RWPE2 (cell line): ENCODE data around the gene INCA1.

Experiments used
- ATAC-seq: fragments of 200-7000 bp; cut with Tn5 transposase; 3 replicates; pipeline ENCODE4 v1.9.1; 2021; ENCODE audit warnings: low read depth
- DNase-seq: peaks from one replicate; pipeline ENCODE4 v3.0.0-alpha.2; 2020; ENCODE audit warnings: low spot score
- H3K27ac ChIP-seq: fragments of 450-650 bp; 2 replicates; pipeline ENCODE4 v1.5.1; 2017; ENCODE audit warnings: mild to moderate bottlenecking; ENCODE audit not compliant: poor library complexity, severe bottlenecking
- H3K27me3 ChIP-seq: fragments of 250-450 bp; sonication (Bioruptor Pico); 2 replicates; pipeline ENCODE4 v1.5.1; 2021; ENCODE audit warnings: mild to moderate bottlenecking, moderate library complexity; ENCODE audit not compliant: insufficient read depth, poor library complexity, severe bottlenecking
- H3K36me3 ChIP-seq: fragments of 250-450 bp; sonication (Bioruptor Pico); 2 replicates; pipeline ENCODE4 v1.5.1; 2020; ENCODE audit warnings: low read depth, mild to moderate bottlenecking, moderate library complexity
- H3K4me1 ChIP-seq: fragments of 250-450 bp; sonication (Bioruptor Pico); 2 replicates; pipeline ENCODE4 v1.5.1; 2021; ENCODE audit warnings: mild to moderate bottlenecking, moderate library complexity; ENCODE audit not compliant: insufficient read depth, poor library complexity, severe bottlenecking
- H3K4me3 ChIP-seq: fragments of 250-450 bp; sonication (Bioruptor Pico); 2 replicates; pipeline ENCODE4 v1.5.1; 2021; ENCODE audit warnings: mild to moderate bottlenecking, moderate library complexity; ENCODE audit not compliant: severe bottlenecking
- H3K9me3 ChIP-seq: fragments of 250-450 bp; sonication (Bioruptor Pico); 2 replicates; pipeline ENCODE4 v1.5.1; 2021; ENCODE audit warnings: mild to moderate bottlenecking, moderate library complexity; ENCODE audit not compliant: severe bottlenecking
- TF ChIP-seq, protein P1 (sequence below): fragments of 450-650 bp; IDR thresholded peaks from one replicate; pipeline ENCODE4 v1.5.1; 2017; ENCODE audit warnings: mild to moderate bottlenecking, moderate library complexity; ENCODE audit not compliant: poor library complexity, severe bottlenecking

INCA1 gene

DNA sequence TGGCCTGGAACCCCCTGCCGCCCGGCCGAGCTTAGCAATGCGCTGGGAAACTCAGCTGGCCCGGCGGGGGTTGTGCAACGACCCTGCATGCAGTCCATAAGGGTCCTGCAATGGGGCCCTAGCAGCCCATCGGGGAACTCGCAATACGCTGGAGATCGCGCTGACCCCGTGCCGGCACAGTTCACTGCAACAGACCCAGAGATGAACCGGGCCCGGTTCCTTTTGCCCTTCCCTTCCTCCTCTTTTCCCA is 57.9 kb downstream of the INCA1 start:
- ATAC-seq (no peak; the same call in 2 of the 3 replicates), DNase-seq (no peak)
- Histone ChIP-seq H3K4me3 (peak overlapping the region; percentile 63), H3K4me1 (peaks cover 12% of the 10 kb centered on the region), H3K27me3 (no peaks in the 10 kb centered on the region), H3K9me3 (no peaks in the 10 kb centered on the region), H3K36me3 (peaks cover 44% of the 10 kb centered on the region), H3K27ac (peak overlapping the region; percentile 99)
- TF ChIP-seq, protein P1, sequence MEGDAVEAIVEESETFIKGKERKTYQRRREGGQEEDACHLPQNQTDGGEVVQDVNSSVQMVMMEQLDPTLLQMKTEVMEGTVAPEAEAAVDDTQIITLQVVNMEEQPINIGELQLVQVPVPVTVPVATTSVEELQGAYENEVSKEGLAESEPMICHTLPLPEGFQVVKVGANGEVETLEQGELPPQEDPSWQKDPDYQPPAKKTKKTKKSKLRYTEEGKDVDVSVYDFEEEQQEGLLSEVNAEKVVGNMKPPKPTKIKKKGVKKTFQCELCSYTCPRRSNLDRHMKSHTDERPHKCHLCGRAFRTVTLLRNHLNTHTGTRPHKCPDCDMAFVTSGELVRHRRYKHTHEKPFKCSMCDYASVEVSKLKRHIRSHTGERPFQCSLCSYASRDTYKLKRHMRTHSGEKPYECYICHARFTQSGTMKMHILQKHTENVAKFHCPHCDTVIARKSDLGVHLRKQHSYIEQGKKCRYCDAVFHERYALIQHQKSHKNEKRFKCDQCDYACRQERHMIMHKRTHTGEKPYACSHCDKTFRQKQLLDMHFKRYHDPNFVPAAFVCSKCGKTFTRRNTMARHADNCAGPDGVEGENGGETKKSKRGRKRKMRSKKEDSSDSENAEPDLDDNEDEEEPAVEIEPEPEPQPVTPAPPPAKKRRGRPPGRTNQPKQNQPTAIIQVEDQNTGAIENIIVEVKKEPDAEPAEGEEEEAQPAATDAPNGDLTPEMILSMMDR: no peak

DNA sequence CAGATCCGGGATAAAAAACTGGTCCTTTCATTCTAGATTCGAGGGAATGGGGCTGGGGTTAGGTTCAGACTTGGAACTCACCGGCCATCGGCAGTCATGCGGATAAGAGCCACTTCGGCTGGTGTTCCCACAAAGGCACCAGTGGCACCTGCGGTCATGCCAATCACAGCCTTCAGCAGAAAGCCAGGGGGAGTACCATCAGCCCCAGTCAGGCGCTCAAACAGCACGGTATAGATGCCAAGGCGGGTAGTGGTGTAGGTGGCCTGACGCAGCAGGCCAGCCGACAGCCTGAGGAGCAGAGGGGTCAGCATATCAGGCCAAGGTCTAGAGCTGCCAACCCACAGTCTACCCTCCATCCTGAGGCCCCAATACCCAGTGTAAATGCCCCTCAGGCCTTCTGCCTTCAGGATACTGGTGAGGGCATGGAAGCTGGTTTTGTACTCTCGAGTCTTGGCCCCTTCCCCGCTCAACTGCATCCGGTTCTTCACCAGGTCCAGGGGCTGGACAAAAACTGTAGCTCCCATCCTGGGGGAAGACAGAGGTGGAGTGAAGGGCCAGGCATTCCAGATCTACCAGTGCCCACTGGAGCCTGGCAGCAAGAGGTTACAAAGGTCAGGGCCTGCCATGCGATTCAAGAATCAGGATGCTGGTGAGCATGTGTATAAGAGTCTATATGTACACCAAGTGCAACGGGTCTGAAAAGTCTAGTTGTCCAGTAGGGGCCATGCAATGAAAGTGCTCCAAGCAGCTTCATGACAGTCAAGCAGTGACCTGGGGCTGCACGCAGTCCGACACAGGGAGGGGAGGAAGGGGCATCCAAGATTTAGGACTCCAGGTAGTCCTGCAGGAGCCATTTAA is 58.4 kb downstream of the INCA1 start:
- no peak for ATAC-seq
- Histone ChIP-seq H3K9me3 (no peaks in the 10 kb centered on the region), H3K36me3 (peaks cover 41% of the 10 kb centered on the region), H3K4me1 (peaks cover 7% of the 10 kb centered on the region), H3K27ac (peak overlapping the region; percentile 99), H3K27me3 (no peaks in the 10 kb centered on the region), H3K4me3 (peak overlapping the region; percentile 63)
- TF ChIP-seq, protein P1: no peak
- no peak for DNase-seq
